ENCODE measurements around the gene MN1.

MN1 gene

DNA sequence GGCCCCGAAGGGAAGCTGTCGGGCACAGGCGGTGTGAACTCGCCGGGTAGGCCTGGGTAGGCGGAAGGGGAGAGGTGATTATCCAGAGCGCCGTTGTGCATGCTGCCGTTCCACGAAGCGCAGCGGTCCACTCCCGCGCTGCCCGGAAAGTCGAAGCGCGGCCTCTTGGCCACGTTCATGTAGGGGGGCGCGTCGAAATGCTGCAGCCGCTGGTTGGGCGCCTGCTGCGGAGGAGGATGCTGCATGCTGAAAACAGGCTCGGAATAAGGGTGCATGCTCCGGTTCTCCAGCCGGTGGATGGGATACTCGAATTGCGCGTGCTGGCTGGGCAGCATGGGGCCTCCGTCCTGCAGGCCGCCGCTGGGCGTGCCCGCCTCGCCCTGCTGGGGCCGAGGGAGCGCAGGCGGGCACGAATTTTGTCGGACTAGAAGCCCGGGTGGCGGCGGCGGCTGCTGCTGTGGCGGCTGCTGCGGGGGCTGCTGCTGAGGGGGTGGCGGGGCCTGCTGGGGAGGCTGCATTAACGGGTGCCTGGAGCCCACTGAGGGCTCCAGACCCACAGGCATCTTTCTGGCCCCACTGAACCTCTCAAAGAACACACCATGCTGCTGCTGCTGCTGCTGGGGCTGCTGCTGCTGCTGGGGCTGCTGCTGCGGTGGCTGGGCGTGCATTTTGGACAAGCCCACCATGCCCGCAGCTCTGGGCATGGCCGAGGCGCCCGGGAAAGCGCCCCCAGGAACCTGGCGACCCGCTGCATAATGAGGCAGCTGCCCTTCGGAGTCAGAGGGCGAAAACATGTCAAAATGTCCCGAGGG, 2.3 kb downstream of the MN1 start:
- DNase-seq: no peak

GRCh38 chr22:27798511-27799014, 3.0 kb downstream of the MN1 start:
- no peak for DNase-seq

DNA sequence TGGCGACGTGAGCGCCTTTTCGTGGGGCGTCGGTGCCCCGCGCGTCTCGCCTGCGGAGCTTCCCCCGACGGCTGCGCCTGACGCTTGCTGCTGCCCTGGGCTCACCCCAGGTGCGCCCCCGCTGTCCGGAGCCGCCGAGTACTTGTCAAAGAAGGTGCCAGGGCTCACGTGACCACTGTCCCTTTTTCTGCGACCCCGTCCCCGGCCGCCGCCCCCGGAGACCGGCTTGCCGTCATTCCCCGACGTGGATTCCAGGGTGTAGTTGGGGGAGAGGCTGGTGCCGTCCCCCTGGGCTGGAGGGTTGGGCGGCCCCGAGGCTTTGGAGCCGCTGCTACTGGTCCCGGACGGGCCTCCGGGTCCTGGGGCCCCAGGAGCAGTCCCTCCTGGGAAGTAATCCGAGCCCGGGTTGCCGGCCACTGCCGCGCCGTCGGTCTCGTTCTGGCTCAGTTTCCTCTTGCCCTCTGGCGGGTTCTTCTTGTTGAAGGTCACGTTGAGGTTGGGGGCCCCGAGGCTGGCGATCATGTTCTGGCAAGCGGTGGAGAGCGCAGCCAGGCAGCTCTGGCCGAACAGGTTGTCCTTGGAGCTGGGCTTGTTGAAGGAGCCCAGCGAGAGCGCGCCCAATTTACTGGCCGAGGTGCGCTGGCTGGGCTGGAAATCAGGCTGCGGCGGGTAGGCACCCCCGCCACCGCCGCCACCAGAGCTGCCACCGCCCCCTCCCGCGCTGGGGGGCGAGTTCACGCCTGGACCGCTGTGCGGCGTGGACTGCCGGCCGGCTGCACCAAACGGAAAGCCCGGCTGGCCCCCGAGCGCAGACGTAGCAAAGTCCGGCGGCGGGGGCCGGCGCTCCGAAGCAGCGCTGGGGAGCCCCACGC, 3.8 kb downstream of the MN1 start:
- DNase-seq: no peak

DNA sequence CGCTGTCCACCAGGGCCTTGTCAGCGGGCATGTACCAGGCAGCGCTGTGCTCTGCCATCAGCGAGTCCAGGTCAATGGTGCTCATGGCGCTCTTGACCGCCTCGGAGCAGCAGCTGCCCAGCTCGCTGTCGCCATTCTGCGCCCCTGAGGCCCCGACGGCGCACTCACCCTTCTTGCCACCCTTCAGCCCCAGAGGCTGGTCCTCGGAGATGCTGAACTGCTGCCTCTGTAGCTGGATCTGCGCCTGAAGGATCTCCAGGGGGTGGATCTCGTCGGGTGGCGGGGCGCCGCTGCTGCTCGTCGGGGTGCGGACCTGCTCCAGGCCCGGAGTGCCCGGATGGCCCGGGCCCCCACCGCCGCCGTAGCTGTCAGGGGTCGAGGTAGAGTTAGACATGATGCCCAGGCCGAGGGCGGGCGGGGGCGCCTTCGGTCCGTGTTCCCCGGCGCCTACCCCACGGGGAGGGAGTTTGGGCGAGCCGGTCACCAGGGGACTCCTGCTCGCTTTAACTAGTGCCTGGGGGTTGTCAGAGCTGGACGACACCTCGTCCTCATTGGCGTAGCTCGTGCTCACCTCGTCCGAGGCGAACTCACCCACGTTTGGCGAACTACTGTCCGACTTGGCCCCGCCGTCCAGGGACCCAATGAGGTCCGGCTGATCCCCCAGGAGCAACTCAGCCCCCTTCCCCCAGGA, 4.6 kb downstream of the MN1 start:
- DNase-seq: no peak

- no peak for DNase-seq
Observed at GRCh38 chr22:27795696-27796517, 5.6 kb downstream of the MN1 start.

DNA sequence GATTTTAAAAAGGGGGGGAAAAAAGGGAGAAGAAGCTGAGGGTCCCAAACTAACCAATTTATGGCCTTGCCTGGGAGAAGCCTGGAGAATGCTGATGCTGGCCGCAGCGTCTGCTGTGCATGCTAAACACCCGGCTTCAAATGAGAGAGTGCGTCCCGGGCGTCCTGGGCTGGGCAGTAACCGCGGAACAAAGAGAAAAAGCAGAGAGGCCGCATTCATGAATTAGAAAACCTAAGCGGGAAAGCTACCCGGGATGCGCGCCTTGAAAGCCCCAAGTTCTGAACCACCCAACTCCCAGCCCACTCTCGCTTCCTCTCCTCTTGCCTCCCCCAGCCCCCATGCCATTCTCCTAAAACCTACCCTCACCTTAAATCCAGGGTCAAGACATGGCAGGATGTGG, 6.5 kb downstream of the MN1 start:
- DNase-seq: no peak

DNA sequence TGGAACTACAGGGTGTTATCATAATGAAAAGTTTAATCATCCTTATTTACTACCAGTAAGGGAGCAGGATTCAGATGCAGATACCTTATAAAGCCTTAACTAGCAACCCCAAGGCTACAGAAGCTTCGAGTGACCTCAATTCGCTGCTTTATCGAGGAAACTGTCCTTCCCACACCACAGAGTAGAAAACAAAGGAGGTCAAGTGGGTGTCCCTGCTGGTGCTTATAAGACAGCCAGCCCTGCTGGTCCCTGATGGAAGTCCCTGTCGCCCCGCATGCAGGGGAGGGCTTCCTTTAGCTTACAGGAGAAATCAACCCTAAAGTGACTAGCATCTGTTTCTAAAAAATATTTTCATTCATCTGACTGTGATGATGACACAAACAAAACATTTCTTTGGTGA, 7.3 kb downstream of the MN1 start:
- DNase-seq: no peak

DNA sequence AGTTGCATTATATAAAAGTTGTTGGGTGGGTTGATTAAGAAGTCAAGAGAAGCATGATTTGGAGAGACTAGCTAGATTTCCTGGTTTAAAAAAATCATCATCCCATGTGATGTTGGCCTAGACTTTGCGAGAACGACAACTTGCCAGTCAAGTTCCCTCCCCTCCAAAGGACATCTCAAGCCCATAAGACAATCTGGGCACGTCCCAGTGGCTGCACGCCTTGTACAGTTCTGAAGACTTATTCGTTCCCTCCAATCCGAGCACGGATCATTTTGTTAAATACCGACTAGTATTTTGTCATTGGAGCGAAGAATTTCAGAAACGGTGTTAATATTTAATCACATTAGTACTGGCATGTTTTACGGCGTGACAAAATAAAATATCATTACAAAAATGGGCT, 8.0 kb downstream of the MN1 start:
- DNase-seq: no peak

DNA sequence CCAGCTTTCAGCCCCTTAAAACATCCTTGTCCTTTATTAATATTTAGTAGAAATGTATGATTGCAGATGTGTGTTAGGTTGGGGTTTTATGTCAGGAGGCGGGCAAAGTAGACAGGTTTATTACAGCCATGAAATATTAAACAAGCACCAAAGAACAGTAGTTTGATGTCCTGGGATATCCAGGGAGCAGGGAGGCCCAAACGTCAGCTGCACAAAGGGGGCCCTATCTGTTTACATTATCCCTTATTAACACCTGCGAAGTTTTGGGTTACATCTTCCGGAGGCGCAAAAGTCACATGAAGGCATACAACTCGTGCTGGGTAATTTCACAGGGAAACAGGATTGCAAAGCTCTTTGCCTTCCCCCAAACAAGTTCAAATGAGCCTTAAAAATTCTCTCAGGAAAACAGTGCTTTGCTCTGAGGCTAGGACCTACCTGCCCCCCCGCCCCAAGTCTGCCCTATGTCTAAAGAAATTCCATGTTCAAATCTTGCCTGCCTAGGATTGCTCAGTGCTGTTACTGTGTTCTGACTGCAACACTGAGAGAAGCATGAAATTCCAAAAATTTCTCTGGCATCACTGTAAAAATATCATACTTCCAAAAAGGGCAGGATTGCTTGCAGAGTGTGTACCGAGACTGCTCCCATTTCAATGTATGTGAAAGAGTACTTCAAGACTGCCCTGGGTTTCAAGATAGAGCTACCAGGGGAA, 8.9 kb downstream of the MN1 start:
- DNase-seq: no peak

GRCh38 chr22:27791859-27792241, 9.7 kb downstream of the MN1 start:
- DNase-seq: no peak

DNA sequence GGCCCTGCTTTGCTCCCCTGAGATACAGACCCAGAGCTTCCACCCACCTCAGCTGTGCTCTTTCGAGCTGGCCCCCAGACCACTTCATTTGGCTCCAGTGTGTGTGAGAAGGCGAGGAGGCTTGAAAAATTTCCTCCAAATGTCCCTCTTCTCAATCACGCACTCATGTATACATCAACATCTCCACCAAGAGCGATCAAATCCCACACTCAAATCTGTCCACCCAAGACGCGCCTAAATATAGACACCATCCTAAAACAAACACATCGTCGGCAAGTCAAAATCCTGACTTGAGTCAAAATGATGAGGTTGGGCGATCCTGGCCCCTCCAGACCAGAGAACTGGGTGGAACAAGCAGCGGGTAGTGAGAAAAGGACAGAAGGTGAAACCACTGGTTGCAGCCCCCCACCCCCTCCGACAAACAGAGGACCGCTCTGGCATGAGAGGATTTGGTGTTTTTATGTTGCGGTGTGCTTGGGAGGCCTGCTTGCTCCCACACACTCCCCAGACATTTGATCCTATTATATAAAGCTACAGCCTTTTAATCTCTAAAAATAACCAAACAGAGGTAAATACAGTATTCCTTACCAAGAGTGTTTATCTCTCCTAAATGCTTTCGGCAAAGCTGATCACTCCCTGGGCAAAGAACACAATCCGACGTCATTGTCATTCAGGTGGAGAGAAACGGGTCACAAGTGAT, 10.2 kb downstream of the MN1 start:
- DNase-seq: no peak

GRCh38 chr22:27790376-27791158, 11.0 kb downstream of the MN1 start:
- DNase-seq: no peak

- no peak for DNase-seq
Observed at GRCh38 chr22:27788500-27789288, 12.9 kb downstream of the MN1 start.

DNA sequence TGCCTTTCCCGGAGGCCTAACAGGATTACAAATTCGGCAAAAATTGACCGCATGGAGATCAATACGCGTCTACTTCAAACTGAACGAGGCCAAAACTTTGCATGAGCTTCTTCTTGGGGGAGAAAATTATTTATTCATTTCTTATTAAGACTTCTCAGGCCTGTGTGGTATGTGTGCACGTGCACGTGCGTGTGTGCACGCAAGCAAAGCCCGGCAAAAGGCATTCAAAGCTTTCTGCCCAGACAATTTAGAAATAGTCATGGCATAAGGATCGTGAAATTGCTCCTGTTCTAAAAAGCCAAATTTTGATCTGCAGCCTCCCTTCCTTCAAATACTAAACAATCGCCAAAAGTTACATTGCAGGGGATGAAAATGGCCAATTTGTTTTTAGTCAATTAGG, 14.6 kb downstream of the MN1 start:
- no peak for DNase-seq

GRCh38 chr22:27786291-27786932, 15.1 kb downstream of the MN1 start:
- DNase-seq: no peak

GRCh38 chr22:27785831-27786230, 15.7 kb downstream of the MN1 start:
- DNase-seq: no peak

DNA sequence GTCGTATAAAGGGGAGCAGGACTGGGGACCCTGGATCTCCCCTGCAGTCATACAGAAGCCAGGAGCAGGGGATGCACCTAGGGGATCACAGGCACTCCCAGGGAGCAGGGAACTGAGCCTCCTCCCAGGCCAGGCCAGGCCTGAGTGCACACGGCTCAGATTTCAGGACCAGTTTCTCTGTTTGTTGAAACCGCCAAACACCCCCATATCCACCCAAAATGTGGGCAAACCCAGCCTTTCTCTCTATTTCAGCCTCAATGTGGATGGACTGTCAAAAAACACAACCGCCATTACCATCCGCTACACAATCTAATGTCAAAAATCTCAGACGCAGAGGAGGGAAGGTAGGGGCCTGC, 17.5 kb downstream of the MN1 start:
- no peak for DNase-seq

GRCh38 chr22:27783436-27784119, 18.0 kb downstream of the MN1 start:
- DNase-seq: no peak
